Mucosa of descending colon (tissue), 3 donors: ENCODE measurements around the gene RNF208. TPM values are rescaled to one million over a fixed set of nuclear protein-coding genes. Genes with fewer than 3 reads are reported as not detected.

Source experiments
- ATAC-seq: fragments of 200-7000 bp; cut with Tn5 transposase; one replicate; pipeline ENCODE4 v1.9.1; 2020; ENCODE audit warnings: mild to moderate bottlenecking, moderate library complexity
- DNase-seq, 3 donors: peaks; one replicate each; pipeline ENCODE4 v3.0.0-alpha.2; 2020
- H3K36me3 ChIP-seq: fragments of 200-600 bp; one replicate; pipeline ENCODE4 v1.8.0; 2021; ENCODE audit warnings: low read depth, mild to moderate bottlenecking
- H3K4me1 ChIP-seq: fragments of 200-600 bp; one replicate; pipeline ENCODE4 v1.8.0; 2021; ENCODE audit warnings: low read depth, mild to moderate bottlenecking
- H3K4me3 ChIP-seq: fragments of 200-600 bp; one replicate; pipeline ENCODE4 v1.8.0; 2021; ENCODE audit warnings: mild to moderate bottlenecking
- H3K9me3 ChIP-seq: fragments of 200-600 bp; one replicate; pipeline ENCODE4 v1.8.0; 2021; ENCODE audit warnings: mild to moderate bottlenecking
- intact Hi-C, 2 donors: fragments of 100-400 bp; cut with DNase I in 1 of 2; cut with micrococcal nuclease in 1 of 2; formaldehyde crosslinking; loops; one replicate each; pipeline versions ENCODE4 v1.11.0 to v1.11.1; 2022; cut with DNase I, micrococcal nuclease
- total RNA-seq, 3 donors: library from RNA; stranded (reverse); fragmentation: NEBNext Ultra II Directional in 2 of 3; extraction: Animal tissue kit (Norgen Biotek cat#: 25700) in 2 of 3; gene quantifications; one replicate each; pipeline versions ENCODE4 v1.2.1 to v1.2.4, GENCODE V29; 2021 to 2023
- TF ChIP-seq, protein P1 (sequence below): fragments of 200-600 bp; IDR thresholded peaks from one replicate; pipeline ENCODE4 v1.8.0; 2022; ENCODE audit warnings: antibody characterized with exemption, mild to moderate bottlenecking
- donor health status: DM: no; HTN: no; CAD: no; lungs with moderate emphysema.
- donor health status: DM: no; HTN: no; CAD: no.
- donor health status: DM: no; HTN: yes; CAD: no.

Gene RNF208
- total RNA-seq, 3 donors from 2014 or later = 5.3 to 7.1 (median 5.8) TPM

GRCh38 chr9:137194909-137195308 lies 27.1 kb downstream of the RNF208 start:
- TF ChIP-seq, protein P1, sequence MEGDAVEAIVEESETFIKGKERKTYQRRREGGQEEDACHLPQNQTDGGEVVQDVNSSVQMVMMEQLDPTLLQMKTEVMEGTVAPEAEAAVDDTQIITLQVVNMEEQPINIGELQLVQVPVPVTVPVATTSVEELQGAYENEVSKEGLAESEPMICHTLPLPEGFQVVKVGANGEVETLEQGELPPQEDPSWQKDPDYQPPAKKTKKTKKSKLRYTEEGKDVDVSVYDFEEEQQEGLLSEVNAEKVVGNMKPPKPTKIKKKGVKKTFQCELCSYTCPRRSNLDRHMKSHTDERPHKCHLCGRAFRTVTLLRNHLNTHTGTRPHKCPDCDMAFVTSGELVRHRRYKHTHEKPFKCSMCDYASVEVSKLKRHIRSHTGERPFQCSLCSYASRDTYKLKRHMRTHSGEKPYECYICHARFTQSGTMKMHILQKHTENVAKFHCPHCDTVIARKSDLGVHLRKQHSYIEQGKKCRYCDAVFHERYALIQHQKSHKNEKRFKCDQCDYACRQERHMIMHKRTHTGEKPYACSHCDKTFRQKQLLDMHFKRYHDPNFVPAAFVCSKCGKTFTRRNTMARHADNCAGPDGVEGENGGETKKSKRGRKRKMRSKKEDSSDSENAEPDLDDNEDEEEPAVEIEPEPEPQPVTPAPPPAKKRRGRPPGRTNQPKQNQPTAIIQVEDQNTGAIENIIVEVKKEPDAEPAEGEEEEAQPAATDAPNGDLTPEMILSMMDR = no peak
- Histone ChIP-seq H3K4me3 (no peak overlapping the region), H3K9me3 (no peaks in the 10 kb centered on the region), H3K36me3 (no peaks in the 10 kb centered on the region), H3K4me1 (peaks cover 64% of the 10 kb centered on the region)
- DNase-seq = peak; percentile 82 to 90 (median 85)
- intact Hi-C loops = no loop called here
- ATAC-seq = peak; percentile 59

GRCh38 chr9:137194388-137194787 lies 27.7 kb downstream of the RNF208 start:
- DNase-seq (peak in 2 of 3 donors; percentile 43 to 62), ATAC-seq (no peak)
- H3K4me3 ChIP-seq = no peak overlapping the region
- H3K4me1 ChIP-seq = peaks cover 65% of the 10 kb centered on the region
- TF ChIP-seq, protein P1 = no peak
- intact Hi-C loops = no loop called here
- no peaks in the 10 kb centered on the region for H3K36me3 ChIP-seq
- H3K9me3 ChIP-seq = no peaks in the 10 kb centered on the region

GRCh38 chr9:137193771-137194170 lies 28.3 kb downstream of the RNF208 start:
- no peaks in the 10 kb centered on the region for H3K9me3 ChIP-seq
- ATAC-seq (no peak), DNase-seq (no peak)
- no peak overlapping the region for H3K4me3 ChIP-seq
- peaks cover 64% of the 10 kb centered on the region for H3K4me1 ChIP-seq
- intact Hi-C loops = no loop called here
- H3K36me3 ChIP-seq = no peaks in the 10 kb centered on the region
- TF ChIP-seq, protein P1 = no peak

- H3K4me1 ChIP-seq = peaks cover 60% of the 10 kb centered on the region
- DNase-seq = peak in 1 of 3 donors; percentile 33
- H3K36me3 ChIP-seq = no peaks in the 10 kb centered on the region
These were observed 29.2 kb downstream of the RNF208 start for GRCh38 chr9:137192859-137193258.

GRCh38 chr9:137192448-137192780 lies 29.6 kb downstream of the RNF208 start:
- TF ChIP-seq, protein P1 = no peak
- DNase-seq (no peak), ATAC-seq (no peak)
- H3K4me1 ChIP-seq = peaks cover 60% of the 10 kb centered on the region
- H3K9me3 ChIP-seq = no peaks in the 10 kb centered on the region
- intact Hi-C loops = no loop called here
- no peak overlapping the region for H3K4me3 ChIP-seq
- no peaks in the 10 kb centered on the region for H3K36me3 ChIP-seq

More at GRCh38 chr9:137192859-137193258, 29.2 kb downstream of the RNF208 start:
- no peak for ATAC-seq
- intact Hi-C loops = no loop called here
- TF ChIP-seq, protein P1 = no peak
- Histone ChIP-seq H3K4me3 (no peak overlapping the region), H3K9me3 (no peaks in the 10 kb centered on the region)
